ENCODE measurements around the gene RPL10A.

Gene RPL10A

GRCh38 chr6:35508542-35508941 is 40.3 kb downstream of the RPL10A start:
- no peaks in the 10 kb centered on the region for H3K36me3 ChIP-seq (ENCODE audit: insufficient read depth, low read length)
- H3K27ac ChIP-seq (ENCODE audit: low read depth, low read length, poor library complexity, severe bottlenecking), result no peak overlapping the region
- no peaks in the 10 kb centered on the region for H3F3A ChIP-seq (ENCODE audit: insufficient read depth, low read length)
- peaks cover 6% of the 10 kb centered on the region for H3K27me3 ChIP-seq (ENCODE audit: insufficient read depth, low read length)
- H3K9me2 ChIP-seq (ENCODE audit: low read depth, low read length), result no peaks in the 10 kb centered on the region
- no peaks in the 10 kb centered on the region for H3K4me1 ChIP-seq (ENCODE audit: insufficient read depth, low read length, severe bottlenecking)
- TF ChIP-seq, protein P1, sequence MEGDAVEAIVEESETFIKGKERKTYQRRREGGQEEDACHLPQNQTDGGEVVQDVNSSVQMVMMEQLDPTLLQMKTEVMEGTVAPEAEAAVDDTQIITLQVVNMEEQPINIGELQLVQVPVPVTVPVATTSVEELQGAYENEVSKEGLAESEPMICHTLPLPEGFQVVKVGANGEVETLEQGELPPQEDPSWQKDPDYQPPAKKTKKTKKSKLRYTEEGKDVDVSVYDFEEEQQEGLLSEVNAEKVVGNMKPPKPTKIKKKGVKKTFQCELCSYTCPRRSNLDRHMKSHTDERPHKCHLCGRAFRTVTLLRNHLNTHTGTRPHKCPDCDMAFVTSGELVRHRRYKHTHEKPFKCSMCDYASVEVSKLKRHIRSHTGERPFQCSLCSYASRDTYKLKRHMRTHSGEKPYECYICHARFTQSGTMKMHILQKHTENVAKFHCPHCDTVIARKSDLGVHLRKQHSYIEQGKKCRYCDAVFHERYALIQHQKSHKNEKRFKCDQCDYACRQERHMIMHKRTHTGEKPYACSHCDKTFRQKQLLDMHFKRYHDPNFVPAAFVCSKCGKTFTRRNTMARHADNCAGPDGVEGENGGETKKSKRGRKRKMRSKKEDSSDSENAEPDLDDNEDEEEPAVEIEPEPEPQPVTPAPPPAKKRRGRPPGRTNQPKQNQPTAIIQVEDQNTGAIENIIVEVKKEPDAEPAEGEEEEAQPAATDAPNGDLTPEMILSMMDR (IDR thresholded peaks at IDR 0.05; ENCODE audit: low read length), result no peak
- TF ChIP-seq EZH2 (IDR thresholded peaks at IDR 0.05; ENCODE audit: borderline replicate concordance, low read length), result no peak
- H3K4me3 ChIP-seq (ENCODE audit: low read depth, low read length, poor library complexity, severe bottlenecking), result no peak overlapping the region
- no peaks in the 10 kb centered on the region for H3K9me3 ChIP-seq (ENCODE audit: low read length)
- no peaks in the 10 kb centered on the region for H3K79me2 ChIP-seq (ENCODE audit: insufficient read depth, low read length)
- no peak overlapping the region for H3K9ac ChIP-seq (ENCODE audit: low read length)
- H2AFZ ChIP-seq (ENCODE audit: low read length), result no peak overlapping the region
- no peak overlapping the region for H3K4me2 ChIP-seq (ENCODE audit: low read length)
- no peaks in the 10 kb centered on the region for H4K20me1 ChIP-seq (ENCODE audit: insufficient read depth, low read length)

GRCh38 chr6:35510916-35511561 is 42.8 kb downstream of the RPL10A start:
- no peaks in the 10 kb centered on the region for H3K9me2 ChIP-seq (ENCODE audit: low read depth, low read length)
- H3K27ac ChIP-seq (ENCODE audit: low read depth, low read length, poor library complexity, severe bottlenecking), result no peak overlapping the region
- no peak overlapping the region for H3K9ac ChIP-seq (ENCODE audit: low read length)
- no peak overlapping the region for H3K4me3 ChIP-seq (ENCODE audit: low read depth, low read length, poor library complexity, severe bottlenecking)
- H3K4me2 ChIP-seq (ENCODE audit: low read length), result no peak overlapping the region
- no peak for TF ChIP-seq EZH2 (IDR thresholded peaks at IDR 0.05; ENCODE audit: borderline replicate concordance, low read length)
- TF ChIP-seq, protein P1 (IDR thresholded peaks at IDR 0.05; ENCODE audit: low read length), result no peak
- H3K9me3 ChIP-seq (ENCODE audit: low read length), result no peaks in the 10 kb centered on the region
- H4K20me1 ChIP-seq (ENCODE audit: insufficient read depth, low read length), result no peaks in the 10 kb centered on the region
- H3F3A ChIP-seq (ENCODE audit: insufficient read depth, low read length), result no peaks in the 10 kb centered on the region
- H2AFZ ChIP-seq (ENCODE audit: low read length), result no peak overlapping the region
- H3K79me2 ChIP-seq (ENCODE audit: insufficient read depth, low read length), result no peaks in the 10 kb centered on the region
- no peaks in the 10 kb centered on the region for H3K4me1 ChIP-seq (ENCODE audit: insufficient read depth, low read length, severe bottlenecking)
- peaks cover 6% of the 10 kb centered on the region for H3K27me3 ChIP-seq (ENCODE audit: insufficient read depth, low read length)
- H3K36me3 ChIP-seq (ENCODE audit: insufficient read depth, low read length), result no peaks in the 10 kb centered on the region

GRCh38 chr6:35511562-35511941 is 43.4 kb downstream of the RPL10A start:
- no peaks in the 10 kb centered on the region for H4K20me1 ChIP-seq (ENCODE audit: insufficient read depth, low read length)
- peaks cover 6% of the 10 kb centered on the region for H3K27me3 ChIP-seq (ENCODE audit: insufficient read depth, low read length)
- no peaks in the 10 kb centered on the region for H3K36me3 ChIP-seq (ENCODE audit: insufficient read depth, low read length)
- TF ChIP-seq, protein P1 (IDR thresholded peaks at IDR 0.05; ENCODE audit: low read length), result no peak
- TF ChIP-seq EZH2 (IDR thresholded peaks at IDR 0.05; ENCODE audit: borderline replicate concordance, low read length), result no peak
- H3K79me2 ChIP-seq (ENCODE audit: insufficient read depth, low read length), result no peaks in the 10 kb centered on the region
- no peak overlapping the region for H3K4me3 ChIP-seq (ENCODE audit: low read depth, low read length, poor library complexity, severe bottlenecking)
- H2AFZ ChIP-seq (ENCODE audit: low read length), result no peak overlapping the region
- no peaks in the 10 kb centered on the region for H3F3A ChIP-seq (ENCODE audit: insufficient read depth, low read length)
- no peaks in the 10 kb centered on the region for H3K9me3 ChIP-seq (ENCODE audit: low read length)
- no peak overlapping the region for H3K27ac ChIP-seq (ENCODE audit: low read depth, low read length, poor library complexity, severe bottlenecking)
- H3K4me1 ChIP-seq (ENCODE audit: insufficient read depth, low read length, severe bottlenecking), result no peaks in the 10 kb centered on the region
- no peak overlapping the region for H3K4me2 ChIP-seq (ENCODE audit: low read length)
- H3K9me2 ChIP-seq (ENCODE audit: low read depth, low read length), result no peaks in the 10 kb centered on the region
- H3K9ac ChIP-seq (ENCODE audit: low read length), result no peak overlapping the region

All from OCI-LY1 (cell line).